GM12875 (cell line): ENCODE measurements around the gene GPR18.

Experiments
- H3K4me3 ChIP-seq: one replicate; pipeline ENCODE4 v1.5.1; 2011; ENCODE audit warnings: low read depth, low read length, control low read depth
- CTCF ChIP-seq: IDR thresholded peaks from 2 replicates; pipeline ENCODE4 v1.5.1; 2011; ENCODE audit warnings: low read depth, mild to moderate bottlenecking, control low read depth, inconsistent platforms, low read length, moderate library complexity, borderline replicate concordance; ENCODE audit not compliant: insufficient read depth

Gene GPR18

GRCh38 chr13:99208845-99209527, 49.2 kb downstream of the GPR18 start:
- H3K4me3 ChIP-seq, result no peak overlapping the region
- no peak for TF ChIP-seq CTCF

GRCh38 chr13:99208185-99208584, 50.0 kb downstream of the GPR18 start:
- H3K4me3 ChIP-seq, result no peak overlapping the region
- no peak for TF ChIP-seq CTCF

GRCh38 chr13:99207511-99207910, 50.7 kb downstream of the GPR18 start:
- TF ChIP-seq CTCF, result no peak

GRCh38 chr13:99206873-99207272, 51.3 kb downstream of the GPR18 start:
- no peak for TF ChIP-seq CTCF
- no peak overlapping the region for H3K4me3 ChIP-seq

More at GRCh38 chr13:99207511-99207910, 50.7 kb downstream of the GPR18 start:
- H3K4me3 ChIP-seq, result no peak overlapping the region

- H3K4me3 ChIP-seq, result no peak overlapping the region
- TF ChIP-seq CTCF, result no peak
Observed at GRCh38 chr13:99206226-99206625, 52.0 kb downstream of the GPR18 start.

- TF ChIP-seq CTCF, result no peak
- no peak overlapping the region for H3K4me3 ChIP-seq
Observed at GRCh38 chr13:99205621-99206220, 52.5 kb downstream of the GPR18 start.
